NB4 (cell line): ENCODE results near the gene MISP.

Source experiments
- POLR2A ChIP-seq: IDR thresholded peaks from 2 replicates; pipeline ENCODE4 v1.6.1; 2011; ENCODE audit warnings: mild to moderate bottlenecking; ENCODE audit not compliant: insufficient read length; ENCODE audit errors: extremely low read depth
- TF ChIP-seq, protein P1 (sequence below): IDR thresholded peaks from one replicate; pipeline ENCODE4 v1.5.1; 2012; ENCODE audit warnings: low read depth, low read length

DNA sequence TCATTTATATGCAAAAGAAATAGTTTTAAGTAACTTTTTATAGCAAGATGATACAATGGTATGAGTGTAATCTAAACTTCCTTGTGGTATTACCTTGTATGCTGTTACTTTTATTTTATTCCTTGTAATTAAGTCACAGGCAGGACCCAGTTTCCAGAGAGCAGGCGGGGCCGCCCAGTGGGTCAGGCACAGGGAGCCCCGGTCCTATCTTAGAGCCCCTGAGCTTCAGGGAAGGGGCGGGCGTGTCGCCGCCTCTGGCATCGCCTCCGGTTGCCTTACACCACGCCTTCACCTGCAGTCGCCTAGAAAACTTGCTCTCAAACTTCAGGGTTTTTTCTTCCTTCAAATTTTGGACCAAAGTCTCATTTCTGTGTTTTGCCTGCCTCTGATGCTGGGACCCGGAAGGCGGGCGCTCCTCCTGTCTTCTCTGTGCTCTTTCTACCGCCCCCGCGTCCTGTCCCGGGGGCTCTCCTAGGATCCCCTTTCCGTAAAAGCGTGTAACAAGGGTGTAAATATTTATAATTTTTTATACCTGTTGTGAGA lies 60.7 kb downstream of the MISP start:
- TF ChIP-seq, protein P1, sequence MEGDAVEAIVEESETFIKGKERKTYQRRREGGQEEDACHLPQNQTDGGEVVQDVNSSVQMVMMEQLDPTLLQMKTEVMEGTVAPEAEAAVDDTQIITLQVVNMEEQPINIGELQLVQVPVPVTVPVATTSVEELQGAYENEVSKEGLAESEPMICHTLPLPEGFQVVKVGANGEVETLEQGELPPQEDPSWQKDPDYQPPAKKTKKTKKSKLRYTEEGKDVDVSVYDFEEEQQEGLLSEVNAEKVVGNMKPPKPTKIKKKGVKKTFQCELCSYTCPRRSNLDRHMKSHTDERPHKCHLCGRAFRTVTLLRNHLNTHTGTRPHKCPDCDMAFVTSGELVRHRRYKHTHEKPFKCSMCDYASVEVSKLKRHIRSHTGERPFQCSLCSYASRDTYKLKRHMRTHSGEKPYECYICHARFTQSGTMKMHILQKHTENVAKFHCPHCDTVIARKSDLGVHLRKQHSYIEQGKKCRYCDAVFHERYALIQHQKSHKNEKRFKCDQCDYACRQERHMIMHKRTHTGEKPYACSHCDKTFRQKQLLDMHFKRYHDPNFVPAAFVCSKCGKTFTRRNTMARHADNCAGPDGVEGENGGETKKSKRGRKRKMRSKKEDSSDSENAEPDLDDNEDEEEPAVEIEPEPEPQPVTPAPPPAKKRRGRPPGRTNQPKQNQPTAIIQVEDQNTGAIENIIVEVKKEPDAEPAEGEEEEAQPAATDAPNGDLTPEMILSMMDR, result no peak
- no peak for TF ChIP-seq POLR2A
